GM19025 (cell line): ENCODE results near the gene AHSG.
A peak's percentile ranks its signal among the peaks of the same experiment; 100 is the strongest.

ENCODE experiments used
- ATAC-seq: cut with Tn5 transposase; IDR thresholded peaks from one replicate; pipeline ENCODE4 v1.9.1; 2021; ENCODE audit warnings: mild to moderate bottlenecking, low read depth, moderate library complexity; ENCODE audit not compliant: unreplicated experiment

The AHSG gene

GRCh38 chr3:186637686-186638085 lies 24.8 kb downstream of the AHSG start:
- ATAC-seq = no peak

GRCh38 chr3:186638259-186638658 lies 25.4 kb downstream of the AHSG start:
- ATAC-seq = no peak

- no peak for ATAC-seq
These were observed 27.1 kb downstream of the AHSG start, which contains the start of gene FETUB for GRCh38 chr3:186639778-186640472. Gene FETUB, plus strand, starts transcription at chr3:186640399. Its CDS starts 62 bp downstream, at chr3:186640461.

- no peak for ATAC-seq
These were observed 27.6 kb downstream of the AHSG start for GRCh38 chr3:186640473-186640818.

DNA sequence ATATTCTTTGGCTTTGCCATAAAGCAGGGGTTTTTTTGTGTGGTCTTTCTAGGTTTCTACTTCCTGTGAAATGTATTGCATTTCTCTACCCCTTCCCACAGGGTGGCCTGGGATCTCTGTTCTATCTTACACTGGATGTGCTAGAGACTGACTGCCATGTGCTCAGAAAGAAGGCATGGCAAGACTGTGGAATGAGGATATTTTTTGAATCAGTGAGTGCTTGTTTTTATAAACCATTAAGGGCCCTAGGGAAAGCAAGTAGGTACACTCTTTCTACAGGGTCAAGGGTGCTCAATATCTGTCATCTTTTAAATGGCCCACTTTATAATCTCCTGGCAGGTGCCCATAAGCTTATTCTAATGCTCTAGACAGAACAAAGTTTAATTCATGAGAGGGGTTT lies 28.1 kb downstream of the AHSG start:
- no peak for ATAC-seq

DNA sequence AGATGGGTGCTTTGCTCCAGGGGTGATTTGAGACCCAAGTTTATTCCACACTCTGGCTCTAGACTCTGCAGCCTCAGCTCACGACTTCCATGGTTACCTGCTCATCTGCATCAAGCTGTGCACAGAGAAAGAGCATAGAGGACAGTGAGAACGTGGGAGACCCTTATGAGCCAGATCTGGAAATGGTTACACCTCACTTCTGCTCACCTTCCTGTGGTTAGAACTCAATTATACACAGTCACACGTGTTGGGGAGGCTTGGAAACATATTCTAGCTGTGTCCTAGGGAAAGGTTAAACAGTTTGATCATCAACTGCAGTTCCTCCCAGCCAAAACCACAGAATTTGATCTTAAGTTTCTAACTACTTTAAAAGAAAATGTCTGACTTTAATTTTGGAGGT lies 29.2 kb downstream of the AHSG start:
- ATAC-seq = no peak

DNA sequence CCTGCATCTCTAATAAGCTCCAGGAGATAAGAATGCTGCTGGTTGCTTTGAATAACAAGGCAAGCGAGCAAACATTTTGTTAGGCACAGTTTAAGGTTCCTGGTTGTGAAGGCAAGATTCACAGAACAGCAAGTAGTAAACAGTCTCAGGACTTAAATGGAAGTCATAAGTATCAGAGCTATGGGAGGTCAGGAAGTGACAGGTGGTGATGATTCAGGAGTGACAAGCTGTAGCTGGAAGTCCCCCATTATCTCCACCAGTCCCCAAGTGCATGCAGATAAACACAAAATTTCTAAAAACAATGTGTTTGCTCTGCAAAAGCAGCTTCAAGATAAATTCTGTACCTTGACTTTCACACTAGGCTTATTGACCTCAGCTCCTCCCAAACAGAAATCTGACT lies 30.6 kb downstream of the AHSG start:
- ATAC-seq = no peak

DNA sequence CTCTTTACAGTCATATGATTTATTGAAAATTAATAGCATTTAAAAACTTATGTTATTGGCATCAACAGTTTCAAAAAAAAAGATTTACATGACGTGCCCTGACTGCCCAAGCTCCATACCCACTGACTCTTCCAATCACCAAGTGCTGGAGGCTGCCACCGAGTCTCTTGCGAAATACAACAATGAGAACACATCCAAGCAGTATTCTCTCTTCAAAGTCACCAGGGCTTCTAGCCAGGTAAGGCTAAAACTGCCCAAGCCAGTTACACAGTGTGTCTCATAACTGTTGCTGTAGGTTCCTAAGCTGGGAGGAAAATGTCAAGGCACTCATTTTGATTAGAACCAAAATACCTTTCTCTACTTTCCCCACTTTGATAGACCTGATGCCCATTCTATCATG lies 31.8 kb downstream of the AHSG start:
- ATAC-seq = no peak

- ATAC-seq = no peak
These were observed 33.2 kb downstream of the AHSG start for GRCh38 chr3:186646106-186646505.

DNA sequence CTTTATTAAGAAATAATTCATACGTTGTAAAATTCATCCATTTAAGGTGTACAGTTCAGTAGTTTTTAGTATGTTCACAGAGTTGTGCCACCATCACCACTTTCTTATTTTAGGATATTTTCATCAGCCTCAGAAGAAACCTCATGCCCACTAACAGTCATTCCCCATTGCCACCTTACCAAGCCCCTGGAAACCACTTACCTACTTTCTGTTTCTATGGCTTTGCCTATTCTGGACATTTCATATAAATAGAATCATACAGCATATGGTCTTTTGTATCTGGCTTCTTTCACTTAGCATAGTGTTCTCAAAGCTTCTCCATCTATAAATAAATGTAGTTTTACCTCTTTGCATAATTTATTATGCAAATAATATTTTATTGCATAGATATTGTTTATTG lies 34.0 kb downstream of the AHSG start:
- no peak for ATAC-seq

GRCh38 chr3:186648851-186649250 lies 36.0 kb downstream of the AHSG start:
- ATAC-seq = no peak

GRCh38 chr3:186651678-186652215 lies 38.9 kb downstream of the AHSG start:
- ATAC-seq = no peak

DNA sequence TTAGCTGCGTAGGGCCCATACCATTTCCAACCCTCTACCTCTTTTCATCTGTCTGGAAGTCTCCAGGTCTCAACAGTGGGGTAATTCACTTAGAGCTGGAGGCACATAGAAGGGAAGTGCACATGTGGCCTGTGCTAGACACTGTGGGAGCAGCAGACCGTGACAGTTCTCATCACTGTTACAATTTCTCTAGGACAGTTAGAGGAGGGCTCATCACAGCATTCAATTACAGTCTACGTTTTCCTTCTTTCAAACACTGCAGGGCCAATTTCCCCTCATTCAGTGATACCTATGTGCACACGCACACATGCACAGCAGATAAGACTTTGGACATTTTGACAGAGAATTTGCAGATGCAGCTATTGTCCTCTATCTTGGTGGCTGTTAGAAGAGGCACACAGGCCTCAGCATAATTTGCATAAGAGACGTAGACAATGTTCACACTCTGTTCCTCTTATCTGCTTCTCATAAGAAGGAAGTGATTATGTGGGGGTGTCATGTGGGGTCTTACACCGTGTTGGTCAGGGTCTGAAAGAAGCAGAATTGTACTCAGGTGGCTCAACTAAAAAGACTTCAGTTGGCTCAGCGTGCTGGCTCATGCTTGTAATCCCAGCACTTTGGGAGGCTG lies 40.3 kb downstream of the AHSG start:
- peak; percentile 86 for ATAC-seq

GRCh38 chr3:186653984-186654383 lies 41.1 kb downstream of the AHSG start:
- ATAC-seq = no peak

DNA sequence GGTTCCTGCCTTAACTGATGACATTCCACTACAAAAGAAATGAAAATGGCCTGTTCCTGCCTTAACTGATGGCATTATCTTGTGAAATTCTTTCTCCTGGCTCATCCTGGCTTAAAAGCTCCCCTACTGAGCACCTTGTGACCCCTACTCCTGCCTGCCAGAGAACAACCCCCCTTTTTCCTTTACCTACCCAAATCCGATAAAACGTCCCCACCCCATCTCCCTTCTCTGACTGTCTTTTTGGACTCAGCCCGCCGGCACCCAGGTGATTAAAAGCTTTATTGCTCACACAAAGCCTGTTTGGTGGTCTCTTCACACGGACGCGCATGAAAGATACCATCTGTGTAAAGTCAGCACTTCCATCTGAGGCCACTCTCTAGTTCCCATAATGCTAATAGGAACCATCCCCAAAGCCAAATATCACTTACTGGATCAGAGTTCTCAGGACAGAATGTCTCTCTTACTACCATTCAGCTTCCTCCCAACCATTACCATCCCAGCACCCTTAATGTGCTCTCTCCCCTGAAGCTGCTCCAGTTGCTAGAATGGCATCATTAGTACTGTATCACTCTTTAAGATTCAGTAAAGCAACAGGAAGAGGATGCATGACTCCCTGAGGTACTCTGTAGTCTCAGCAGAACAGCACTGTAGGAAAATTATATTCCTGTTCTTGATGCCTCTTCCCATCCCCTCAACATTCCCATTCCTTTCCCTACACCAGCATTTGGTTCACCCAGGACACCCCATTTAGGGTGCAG lies 50.7 kb downstream of the AHSG start:
- no peak for ATAC-seq

- ATAC-seq = no peak
These were observed 51.2 kb downstream of the AHSG start for GRCh38 chr3:186664119-186664495.

GRCh38 chr3:186664506-186664905 lies 51.6 kb downstream of the AHSG start:
- ATAC-seq = no peak

GRCh38 chr3:186665625-186666188 lies 52.8 kb downstream of the AHSG start, which contains the start of gene HRG:
Gene HRG, plus strand, starts transcription at chr3:186666014. Its CDS starts 18 bp downstream, at chr3:186666032.
- ATAC-seq = no peak

- no peak for ATAC-seq
These were observed 55.6 kb downstream of the AHSG start for GRCh38 chr3:186668426-186668825.

- no peak for ATAC-seq
These were observed 56.7 kb downstream of the AHSG start for GRCh38 chr3:186669378-186670084.
